ENCODE data around the gene MAP3K20.
"Not testable (repeated sequence)": the region's sequence is repeated elsewhere in the genome, so short reads cannot be mapped to it uniquely, and the experiment has no call there.

The MAP3K20 gene

DNA sequence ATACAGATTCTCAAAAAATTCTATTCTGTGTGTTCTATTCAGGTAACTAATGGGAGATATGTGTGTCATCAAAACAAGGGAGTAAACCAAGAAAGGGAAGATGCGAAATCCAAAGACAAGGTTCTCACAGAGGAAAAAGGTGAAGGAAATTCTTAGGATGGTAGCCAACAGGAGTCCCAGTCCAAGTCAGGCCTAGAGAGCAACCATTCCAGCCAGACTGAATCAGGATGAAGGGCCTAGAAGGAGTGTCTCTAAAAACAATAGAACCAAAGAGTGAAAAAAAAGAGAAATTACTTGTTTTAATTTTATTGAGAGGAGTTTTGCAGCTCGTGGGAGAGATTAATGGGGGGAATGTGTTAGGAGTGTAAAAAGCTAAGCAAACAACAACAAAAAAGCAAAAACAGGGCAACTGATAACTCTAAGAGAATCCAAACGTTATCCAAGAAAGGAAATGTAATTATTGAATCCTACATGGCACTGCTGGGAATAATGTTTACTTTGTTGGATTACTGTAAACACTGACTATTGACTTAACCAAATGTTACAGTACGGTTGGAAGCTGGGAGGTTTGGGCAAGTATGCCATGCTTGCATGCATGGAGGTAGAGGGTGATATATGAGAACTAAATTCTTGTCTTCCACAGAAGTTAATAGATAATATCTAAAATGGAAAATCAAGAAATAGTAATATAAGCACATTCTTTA is 12.3 kb downstream of the MAP3K20 start:
- no peak for DNase-seq

DNA sequence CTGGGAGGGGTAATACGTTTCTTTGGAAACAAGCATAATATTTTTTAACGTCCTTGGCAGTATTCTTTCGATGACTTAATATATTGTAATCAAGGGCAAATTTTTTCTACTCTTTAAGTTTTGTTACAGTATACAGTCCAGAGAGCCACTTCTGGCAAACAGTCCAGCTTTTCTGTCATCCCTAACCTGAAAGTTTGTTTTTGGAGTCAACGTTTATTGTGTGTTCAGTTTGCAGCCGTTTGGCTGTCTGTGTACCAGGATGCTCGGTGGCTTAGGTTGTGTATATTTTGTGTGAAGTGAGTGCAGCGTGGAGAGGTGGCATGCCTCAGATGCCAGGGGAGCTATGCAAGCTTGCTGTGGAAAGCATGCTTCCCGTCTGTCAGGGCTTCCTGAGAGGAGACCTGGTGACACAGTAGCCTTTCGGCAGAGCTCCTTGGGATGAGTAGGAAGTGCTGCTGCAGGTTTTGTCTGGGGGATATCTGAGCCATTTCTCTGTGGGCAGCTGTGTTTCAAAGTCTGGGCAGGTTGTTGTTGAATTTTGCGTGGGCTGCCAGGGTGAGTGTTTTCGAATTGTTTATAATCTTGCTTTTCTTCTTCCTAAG is 14.7 kb downstream of the MAP3K20 start:
- DNase-seq = no peak

- no peak for DNase-seq
Observed at GRCh38 chr2:173090973-173091660, 15.5 kb downstream of the MAP3K20 start.

DNA sequence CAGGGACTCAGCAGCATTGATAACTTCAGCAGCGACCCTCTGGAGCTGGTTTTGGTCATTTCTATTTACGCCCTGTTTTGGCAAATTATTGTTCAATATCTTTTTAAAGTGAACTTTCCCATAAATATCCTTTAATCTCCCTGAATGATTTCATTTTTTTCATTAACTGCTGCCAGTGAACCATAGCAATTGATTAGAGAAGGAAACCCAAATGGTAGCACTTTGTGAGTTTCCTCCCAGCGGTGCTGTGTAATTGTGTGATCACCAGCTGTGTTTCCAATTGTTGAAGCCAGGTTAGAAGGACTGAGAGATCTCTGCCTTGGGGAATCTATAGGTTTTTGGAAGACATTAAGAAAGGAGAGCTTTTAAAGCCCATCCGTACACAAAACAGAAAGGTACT is 16.3 kb downstream of the MAP3K20 start:
- no peak for DNase-seq

DNA sequence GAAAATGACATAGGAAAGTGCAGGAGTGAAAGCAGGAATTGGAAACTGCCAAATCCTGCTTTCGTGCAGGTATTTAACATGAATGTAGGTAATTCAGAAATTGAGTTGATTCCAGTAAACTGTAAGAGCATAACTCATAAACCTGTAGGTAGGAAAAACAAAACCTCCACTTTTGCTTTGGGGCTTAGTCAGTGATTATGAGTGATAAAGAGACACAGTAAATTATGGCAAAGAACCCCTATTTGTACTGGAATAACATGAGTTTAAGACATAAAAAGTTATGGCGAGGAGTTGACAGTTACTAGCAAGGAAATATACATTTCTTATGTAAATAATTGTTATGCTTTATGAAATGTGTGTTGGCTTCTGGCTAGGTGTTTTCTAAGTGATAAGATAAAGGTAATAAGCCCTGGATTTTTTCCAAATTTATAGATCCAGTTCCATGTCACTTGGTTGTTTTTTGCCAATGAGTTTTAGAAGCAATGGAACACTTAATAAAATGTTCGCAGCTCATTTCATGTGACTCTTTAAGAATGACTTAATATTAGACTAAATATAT is 17.3 kb downstream of the MAP3K20 start:
- DNase-seq = no peak

DNA sequence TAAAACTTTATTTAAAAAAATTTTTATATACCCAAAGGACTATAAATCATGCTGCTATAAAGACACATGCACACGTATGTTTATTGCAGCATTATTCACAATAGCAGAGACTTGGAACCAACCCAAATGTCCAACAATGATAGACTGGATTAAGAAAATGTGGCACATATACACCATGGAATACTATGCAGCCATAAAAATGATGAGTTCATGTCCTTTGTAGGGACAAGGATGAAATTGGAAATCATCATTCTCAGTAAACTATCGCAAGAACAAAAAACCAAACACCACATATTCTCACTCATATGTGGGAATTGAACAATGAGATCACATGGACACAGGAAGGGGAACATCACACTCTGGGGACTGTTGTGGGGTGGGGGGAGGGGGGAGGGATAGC is 18.0 kb downstream of the MAP3K20 start:
- DNase-seq = not testable (repeated sequence)

DNA sequence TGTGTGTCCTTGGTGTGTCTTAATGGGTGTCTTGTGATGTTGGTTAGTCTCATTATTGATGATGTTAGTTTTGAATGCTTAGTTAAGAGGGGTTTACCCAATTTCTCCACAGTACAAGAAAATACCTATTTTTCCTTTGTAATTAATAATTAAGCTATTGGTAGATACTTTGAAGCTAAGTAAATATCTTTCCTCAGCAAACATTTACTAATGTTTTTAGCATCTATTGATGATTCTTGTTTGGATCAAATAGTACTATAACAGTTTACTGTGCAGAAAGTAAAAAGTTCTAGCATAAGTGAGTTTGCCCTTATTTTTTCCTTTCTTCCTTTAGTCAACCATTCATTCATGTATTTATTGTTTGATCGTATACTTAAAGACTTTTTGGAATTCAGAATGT is 19.1 kb downstream of the MAP3K20 start:
- no peak for DNase-seq

- no peak for DNase-seq
Observed at GRCh38 chr2:173095356-173095755, 19.7 kb downstream of the MAP3K20 start.

DNA sequence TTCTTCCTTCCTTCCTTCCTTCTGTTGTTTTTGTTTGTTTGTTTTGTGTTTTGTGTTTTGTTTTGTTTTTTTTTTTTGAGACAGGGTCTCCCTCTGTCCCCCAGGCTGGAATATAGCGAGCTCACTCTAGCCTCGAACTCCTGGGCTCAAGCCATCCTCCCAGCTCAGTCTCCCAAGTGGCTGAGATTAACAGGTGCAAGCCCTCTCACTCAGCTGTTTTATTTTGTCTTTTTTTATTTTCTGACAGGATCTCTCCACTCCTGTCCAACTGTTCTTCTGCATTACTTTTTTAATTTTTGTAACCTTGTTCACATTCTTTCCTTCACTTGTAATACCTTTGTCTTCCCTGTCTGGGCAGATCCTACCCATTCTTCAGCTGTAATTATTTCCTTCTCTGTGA is 23.6 kb downstream of the MAP3K20 start:
- DNase-seq = no peak

DNA sequence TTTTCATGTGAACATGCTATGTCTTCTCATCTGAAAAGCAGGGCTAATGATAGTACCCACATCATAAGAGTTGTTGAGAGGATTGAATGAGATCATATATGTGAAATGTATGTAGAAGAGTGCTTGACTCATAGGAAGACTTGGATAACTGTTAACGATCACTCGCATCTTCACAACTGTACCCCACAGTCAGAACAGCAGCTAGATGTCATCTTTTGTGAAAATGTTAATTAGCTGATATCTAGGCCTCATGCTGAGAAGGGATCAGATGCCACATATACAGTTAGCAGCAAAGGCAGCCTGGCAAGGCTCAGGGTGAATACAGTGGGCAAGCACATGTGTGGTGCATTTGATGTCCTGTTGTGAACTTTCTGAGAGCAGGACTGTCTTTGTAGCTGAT is 24.2 kb downstream of the MAP3K20 start:
- DNase-seq = no peak

DNA sequence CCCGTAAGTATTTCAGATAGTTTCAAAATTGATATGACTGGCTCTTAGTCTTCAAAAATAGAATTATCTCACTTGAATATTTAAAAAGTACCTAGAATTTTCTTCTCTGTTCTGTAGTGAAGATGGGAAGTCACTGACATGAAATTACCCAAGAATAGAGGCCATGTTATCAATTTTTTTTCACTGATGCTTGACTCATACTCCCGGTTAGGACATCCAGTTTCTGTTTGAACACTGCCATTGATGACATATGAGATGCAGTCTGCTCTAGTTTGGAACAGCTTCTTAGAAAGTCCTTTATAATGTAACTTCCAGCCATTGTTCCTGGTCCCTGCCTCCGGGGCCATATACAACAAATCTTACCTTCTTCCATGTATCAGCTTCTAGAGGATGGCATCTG is 26.0 kb downstream of the MAP3K20 start:
- DNase-seq = no peak

- no peak for DNase-seq
Observed at GRCh38 chr2:173104156-173104555, 28.5 kb downstream of the MAP3K20 start.

- DNase-seq = no peak
Observed at GRCh38 chr2:173106959-173107628, 31.4 kb downstream of the MAP3K20 start.

DNA sequence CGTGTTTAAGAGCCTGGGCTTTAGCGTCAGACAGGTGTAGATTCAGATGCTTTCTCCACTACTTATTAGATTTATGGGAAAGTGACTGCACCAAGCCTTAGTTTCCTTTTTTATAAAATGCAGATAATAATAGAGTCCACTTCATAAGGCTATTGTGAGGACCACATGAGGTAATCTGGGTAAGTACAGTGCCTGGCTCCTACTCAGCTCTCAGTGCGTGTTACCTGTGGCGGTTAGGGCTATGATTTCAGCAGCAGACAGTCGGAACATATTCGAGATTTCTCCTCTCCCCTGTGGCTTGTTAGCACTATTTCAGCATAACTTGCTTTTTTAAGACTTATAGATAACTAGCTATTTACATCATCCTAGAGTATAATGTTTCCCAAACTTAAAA is 32.0 kb downstream of the MAP3K20 start:
- no peak for DNase-seq

GRCh38 chr2:173109253-173110188 is 33.9 kb downstream of the MAP3K20 start:
- DNase-seq = no peak

DNA sequence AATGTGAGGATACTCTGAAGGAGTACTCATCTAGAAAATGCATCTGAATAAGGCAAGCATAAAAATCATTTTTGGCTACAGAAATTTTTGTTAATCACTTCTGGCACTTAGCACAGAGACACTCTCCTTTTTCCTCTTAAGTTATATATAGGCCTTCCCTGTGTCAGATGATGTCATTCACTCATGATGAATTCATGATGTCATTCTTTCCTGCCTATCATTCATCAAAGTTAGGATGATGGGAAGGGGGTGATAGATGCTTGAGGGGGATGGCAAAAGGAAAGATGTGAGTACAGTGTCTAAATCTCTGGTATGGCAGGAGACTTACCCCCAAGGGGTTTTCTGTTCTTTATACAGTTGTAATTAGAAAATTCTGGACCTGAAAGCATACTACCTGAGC is 42.0 kb downstream of the MAP3K20 start:
- DNase-seq = no peak

DNA sequence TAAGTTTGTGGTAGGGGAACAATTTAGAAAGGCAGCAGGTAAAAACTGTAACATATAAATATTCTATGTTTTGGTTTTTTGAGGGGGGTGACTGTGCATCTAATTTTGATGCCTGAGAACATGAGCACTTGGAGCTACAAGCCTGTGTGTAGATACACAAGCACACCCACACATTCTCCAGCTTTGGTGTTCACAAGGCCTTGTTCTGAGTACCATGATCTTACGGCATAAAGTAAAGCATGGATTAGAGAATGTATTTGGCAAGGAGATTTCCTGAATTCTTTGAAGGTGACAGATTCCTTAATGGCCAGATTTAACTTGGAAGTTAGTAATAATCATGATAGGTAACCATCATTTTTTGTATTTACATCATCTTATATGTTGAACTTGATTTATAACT is 42.7 kb downstream of the MAP3K20 start:
- no peak for DNase-seq

GRCh38 chr2:173119069-173119807 is 43.6 kb downstream of the MAP3K20 start:
- DNase-seq = no peak

DNA sequence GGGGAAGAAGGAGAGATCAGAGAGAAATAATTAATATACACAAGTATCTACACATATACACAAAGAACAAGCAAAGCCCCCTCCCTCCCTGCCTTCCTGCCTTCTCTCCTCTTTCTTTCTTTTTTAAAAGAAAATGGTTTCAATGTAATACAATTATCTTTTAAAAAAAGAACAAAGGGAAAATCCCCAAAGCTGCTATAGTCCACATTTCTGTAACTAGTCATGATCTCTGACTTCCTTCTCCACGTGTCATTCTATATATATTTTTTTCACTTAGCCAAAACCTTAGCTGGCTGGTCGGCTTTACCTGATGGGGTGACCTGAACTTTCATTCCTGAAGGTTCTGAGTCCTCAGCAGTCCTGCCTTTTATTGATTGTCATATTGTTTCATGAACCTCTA is 44.3 kb downstream of the MAP3K20 start:
- DNase-seq = no peak

- no peak for DNase-seq
Observed at GRCh38 chr2:173122936-173123335, 47.3 kb downstream of the MAP3K20 start.

DNA sequence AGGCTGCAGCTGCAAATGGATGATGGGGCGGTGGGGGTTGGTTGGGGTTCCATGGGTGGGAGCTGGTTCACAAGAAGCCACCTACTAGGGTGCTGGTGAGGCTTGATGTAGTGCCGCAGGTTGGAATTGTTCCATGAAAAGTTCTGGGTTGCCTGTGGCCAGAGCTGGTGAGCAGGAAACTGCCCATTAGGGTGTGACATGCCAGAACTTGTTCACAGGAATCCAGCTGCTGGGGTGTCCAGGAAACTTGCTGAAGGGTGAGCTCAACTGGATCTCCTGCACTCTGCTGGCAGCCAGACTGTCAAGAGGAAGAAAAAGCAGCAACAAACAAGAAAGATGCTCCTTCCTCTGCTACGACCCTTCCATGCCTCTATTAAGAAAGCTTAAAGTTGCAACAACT is 48.8 kb downstream of the MAP3K20 start:
- DNase-seq = no peak

DNA sequence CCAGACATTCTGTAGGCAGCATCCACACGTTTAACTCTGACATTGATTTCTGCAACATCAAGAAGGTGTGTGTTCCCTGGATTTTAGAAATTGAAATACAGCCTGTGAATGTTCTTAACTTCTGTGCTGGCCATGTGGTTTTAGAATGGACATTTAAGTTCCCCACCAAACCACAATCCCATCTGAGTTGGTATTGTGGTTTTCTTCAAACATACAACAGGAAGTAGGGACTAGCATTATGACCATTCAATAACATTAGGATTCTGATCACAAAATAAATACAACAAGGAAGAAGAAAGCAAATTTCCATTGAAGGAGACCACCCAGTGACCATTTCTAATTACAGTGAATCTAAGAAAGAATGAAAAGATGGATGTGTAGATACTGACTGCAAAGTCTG is 51.2 kb downstream of the MAP3K20 start:
- no peak for DNase-seq

Measured in activated CD8-positive, alpha-beta memory T cell treated with anti-CD3 and anti-CD28 coated beads, Interleukin-2, amount 50 U/mL, for 48 hours (primary cell).